Liver (tissue), 9 donors: ENCODE results near the gene CACNA1D. TPM values are rescaled to one million over a fixed set of nuclear protein-coding genes. Genes with fewer than 3 reads are reported as not detected.

Source experiments
- DNase-seq: peaks from one replicate; pipeline ENCODE4 v3.0.0-alpha.2; 2017; ENCODE audit warnings: low spot score
- H3K27ac ChIP-seq, 2 donors: one replicate each; pipeline ENCODE4 v1.7.0; 2013; ENCODE audit warnings: inconsistent platforms in 2 of 2, low read length in 2 of 2, control low read depth in 1 of 2, low read depth in 1 of 2, mild to moderate bottlenecking in 1 of 2
- H3K27me3 ChIP-seq, 4 donors: one replicate each; pipeline versions ENCODE4 v1.6.1 to v1.7.0; 2013; ENCODE audit warnings: low read length in 3 of 4, inconsistent platforms in 1 of 4, mild to moderate bottlenecking in 1 of 4, moderate library complexity in 1 of 4; ENCODE audit not compliant: control insufficient read depth in 4 of 4, insufficient read depth in 4 of 4
- H3K36me3 ChIP-seq, 4 donors: one replicate each; pipeline versions ENCODE4 v1.6.1 to v1.7.0; 2013; ENCODE audit warnings: low read length in 3 of 4, mild to moderate bottlenecking in 3 of 4, low read depth in 1 of 4, moderate library complexity in 1 of 4; ENCODE audit not compliant: control insufficient read depth in 4 of 4, insufficient read depth in 3 of 4
- H3K4me1 ChIP-seq, 4 donors: one replicate each; pipeline versions ENCODE4 v1.6.1 to v1.7.0; 2013; ENCODE audit warnings: low read length in 3 of 4, mild to moderate bottlenecking in 3 of 4, moderate library complexity in 1 of 4; ENCODE audit not compliant: control insufficient read depth in 4 of 4, insufficient read depth in 4 of 4
- H3K4me3 ChIP-seq, 3 donors: one replicate each; pipeline versions ENCODE4 v1.6.1 to v1.7.0; 2013; ENCODE audit warnings: low read length in 3 of 3, control low read depth in 1 of 3, low read depth in 1 of 3, mild to moderate bottlenecking in 1 of 3
- H3K9ac ChIP-seq, 2 donors: one replicate each; pipeline ENCODE4 v1.7.0; 2013; ENCODE audit warnings: low read length in 2 of 2, mild to moderate bottlenecking in 2 of 2, moderate library complexity in 2 of 2, control low read depth in 1 of 2, low read depth in 1 of 2
- H3K9me3 ChIP-seq, 4 donors: one replicate each; pipeline versions ENCODE4 v1.6.1 to v1.7.0; 2013; ENCODE audit warnings: low read length in 3 of 4; ENCODE audit not compliant: control insufficient read depth in 4 of 4
- ATF3 ChIP-seq: IDR thresholded peaks from 2 replicates; pipeline ENCODE4 v1.6.1; 2016; ENCODE audit warnings: antibody characterized with exemption
- CTCF ChIP-seq: fragments of 150-350 bp; IDR thresholded peaks from 2 replicates; pipeline ENCODE4 v1.5.1; 2017; ENCODE audit warnings: improper control_type of control experiment, low read depth, low read length; ENCODE audit not compliant: missing input control
- EGR1 ChIP-seq, 2 donors: IDR thresholded peaks; 2 replicates each; pipeline ENCODE4 v1.6.1; 2016 to 2018; ENCODE audit warnings: antibody characterized with exemption in 2 of 2, low read depth in 2 of 2
- FOXA1 ChIP-seq: IDR thresholded peaks from 2 replicates; pipeline ENCODE4 v1.6.1; 2016; ENCODE audit warnings: antibody characterized with exemption
- FOXA2 ChIP-seq: IDR thresholded peaks from 2 replicates; pipeline ENCODE4 v1.6.1; 2016; ENCODE audit warnings: antibody characterized with exemption
- GABPA ChIP-seq, 2 donors: IDR thresholded peaks in 1 of 2; conservative IDR thresholded peaks in 1 of 2; 2 replicates each; pipeline ENCODE4 v1.6.1; 2016; ENCODE audit warnings: antibody characterized with exemption in 2 of 2, mild to moderate bottlenecking in 1 of 2, moderate library complexity in 1 of 2
- HNF4G ChIP-seq: IDR thresholded peaks from 2 replicates; pipeline ENCODE4 v1.6.1; 2016; ENCODE audit warnings: antibody characterized with exemption
- JUND ChIP-seq, 2 donors: IDR thresholded peaks; 2 replicates each; pipeline ENCODE4 v1.6.1; 2016; ENCODE audit warnings: antibody characterized with exemption in 2 of 2
- MAX ChIP-seq: IDR thresholded peaks from 2 replicates; pipeline ENCODE4 v1.6.1; 2016; ENCODE audit warnings: antibody characterized with exemption
- RAD21 ChIP-seq, 2 donors: IDR thresholded peaks; 2 replicates each; pipeline ENCODE4 v1.6.1; 2016; ENCODE audit warnings: antibody characterized with exemption in 2 of 2, mild to moderate bottlenecking in 2 of 2
- REST ChIP-seq: IDR thresholded peaks from 2 replicates; pipeline ENCODE4 v1.6.1; 2016; ENCODE audit warnings: antibody characterized with exemption, mild to moderate bottlenecking
- RXRA ChIP-seq, 2 donors: IDR thresholded peaks; 2 replicates each; pipeline ENCODE4 v1.6.1; 2017 to 2018; ENCODE audit warnings: antibody characterized with exemption in 2 of 2, mild to moderate bottlenecking in 1 of 2
- SP1 ChIP-seq: IDR thresholded peaks from 2 replicates; pipeline ENCODE4 v1.6.1; 2018; ENCODE audit warnings: antibody characterized with exemption, mild to moderate bottlenecking
- TAF1 ChIP-seq: conservative IDR thresholded peaks from 2 replicates; pipeline ENCODE4 v1.6.1; 2016; ENCODE audit warnings: antibody characterized with exemption, mild to moderate bottlenecking
- YY1 ChIP-seq: IDR thresholded peaks from 2 replicates; pipeline ENCODE4 v1.6.1; 2016; ENCODE audit warnings: antibody characterized with exemption, mild to moderate bottlenecking
- ZBTB33 ChIP-seq: IDR thresholded peaks from 2 replicates; pipeline ENCODE4 v1.6.1; 2016; ENCODE audit warnings: antibody characterized with exemption
- WGBS: extraction: QIAGEN DNeasy Blood & Tissue Kit; methylation state at CpG from one replicate; pipeline ENCODE4 v1.1.7; 2013; 5-methylcytosine and 5-hydroxymethylcytosine counted together
- polyA plus RNA-seq, 2 donors: library from polyadenylated mRNA; stranded (reverse) in 1 of 2; unstranded in 1 of 2; fragments of 200-250 nt in 1 of 2; fragments of >200 nt in 1 of 2; fragmentation: Nextera tagmentation in 1 of 2; extraction: Ambion mirVana in 1 of 2; gene quantifications; one replicate each; pipeline versions ENCODE4 v1.2.1 to v1.2.3, GENCODE V29; 2013 to 2015
- total RNA-seq, 2 donors: library from RNA; depleted of rRNA; stranded (reverse); fragments of >200 nt; gene quantifications; one replicate each; pipeline ENCODE4 v1.2.3, GENCODE V29; 2014
- donor health status: healthy.
- donor health status: healthy.
- donor health status: healthy.
- donor health status: healthy.
- donor health status: healthy.

The CACNA1D gene
- total and polyA plus RNA-seq, 4 donors = 1.8 to 18.9 (median 3.4) TPM

- H3K27me3 ChIP-seq = no peaks in the 10 kb centered on the region
- no peak overlapping the region for H3K27ac ChIP-seq
- peaks cover 0 to 7% (median 0%) of the 10 kb centered on the region in 4 donors for H3K4me1 ChIP-seq
- H3K4me3 ChIP-seq = no peak overlapping the region
- no peak for DNase-seq
- TF ChIP-seq YY1 (no peak), TAF1 (no peak), ZBTB33 (no peak), JUND (IDR thresholded peaks at IDR 0.05) (no peak), FOXA1 (no peak), GABPA (IDR thresholded peaks at IDR 0.05 in 1 of 2, conservative IDR thresholded peaks at IDR 0.05 in 1 of 2) (no peak), RAD21 (IDR thresholded peaks at IDR 0.05) (no peak), MAX (no peak), FOXA2 (no peak), CTCF (no peak), RXRA (IDR thresholded peaks at IDR 0.05) (no peak), SP1 (no peak)
- H3K9ac ChIP-seq = no peak overlapping the region
- WGBS = 90% methylated on average over 6 of the region's 6 CpGs
- H3K36me3 ChIP-seq = peaks cover 10 to 67% (median 43%) of the 10 kb centered on the region in 4 donors
- H3K9me3 ChIP-seq = no peaks in the 10 kb centered on the region
Measured at GRCh38 chr3:53817211-53817610, 322.8 kb downstream of the CACNA1D start.

- Histone ChIP-seq H3K4me3 (no peak overlapping the region), H3K9me3 (no peaks in the 10 kb centered on the region), H3K4me1 (peaks cover 0 to 7% (median 0%) of the 10 kb centered on the region in 4 donors), H3K9ac (no peak overlapping the region), H3K27me3 (no peaks in the 10 kb centered on the region), H3K36me3 (peaks cover 13 to 73% (median 46%) of the 10 kb centered on the region in 4 donors), H3K27ac (no peak overlapping the region)
- DNase-seq = no peak
- WGBS = 86% methylated on average over 17 of the region's 17 CpGs
- TF ChIP-seq HNF4G (no peak), FOXA2 (no peak), SP1 (no peak), MAX (no peak), JUND (IDR thresholded peaks at IDR 0.05) (no peak), CTCF (no peak), RXRA (IDR thresholded peaks at IDR 0.05) (no peak), ATF3 (no peak), ZBTB33 (no peak), REST (no peak), FOXA1 (no peak), EGR1 (IDR thresholded peaks at IDR 0.05; ENCODE audit: low read depth in 2 of 2) (no peak)
Measured at GRCh38 chr3:53817809-53818208, 323.4 kb downstream of the CACNA1D start.
